SK-N-SH treated with all-trans-retinoic acid at 6 μM for 48 hours (cell line): ENCODE measurements around the gene CGNL1.

Experiments used
- ATAC-seq: fragments of 200-7000 bp; cut with Tn5 transposase; 3 replicates; pipeline ENCODE4 v1.9.1; 2020; ENCODE audit warnings: mild to moderate bottlenecking, moderate library complexity
- ARNTL ChIP-seq: fragments of 450-650 bp; formaldehyde crosslinking; IDR thresholded peaks from 2 replicates; pipeline ENCODE4 v1.5.0; 2020; ENCODE audit warnings: low read depth, mild to moderate bottlenecking, moderate library complexity, borderline replicate concordance
- BACH2 ChIP-seq: fragments of 250-450 bp; sonication (Bioruptor Pico); IDR thresholded peaks from 2 replicates; pipeline ENCODE4 v1.9.0; 2021; ENCODE audit warnings: mild to moderate bottlenecking, borderline replicate concordance
- CREB5 ChIP-seq: fragments of 250-450 bp; sonication (Bioruptor Pico); IDR thresholded peaks from 2 replicates; pipeline ENCODE4 v1.5.1; 2020; ENCODE audit warnings: low read depth, mild to moderate bottlenecking, moderate library complexity
- CSDC2 ChIP-seq: fragments of 250-450 bp; sonication (Bioruptor Pico); IDR thresholded peaks from 2 replicates; pipeline ENCODE4 v1.5.0; 2020; ENCODE audit warnings: mild to moderate bottlenecking, moderate library complexity
- ESRRG ChIP-seq: fragments of 250-450 bp; sonication (Bioruptor Pico); IDR thresholded peaks from 2 replicates; pipeline ENCODE4 v1.6.1; 2021; ENCODE audit warnings: mild to moderate bottlenecking
- GLIS3 ChIP-seq: fragments of 250-450 bp; sonication (Bioruptor Pico); IDR thresholded peaks from 2 replicates; pipeline ENCODE4 v1.5.0; 2020; ENCODE audit warnings: mild to moderate bottlenecking, moderate library complexity
- ISL1 ChIP-seq: fragments of 250-450 bp; sonication (Bioruptor Pico); IDR thresholded peaks from 2 replicates; pipeline ENCODE4 v2.1.2; 2022; ENCODE audit warnings: mild to moderate bottlenecking, moderate library complexity
- OSR1 ChIP-seq: fragments of 250-450 bp; sonication (Bioruptor Pico); IDR thresholded peaks from 2 replicates; pipeline ENCODE4 v1.8.0; 2022; ENCODE audit warnings: moderate library complexity, mild to moderate bottlenecking, inconsistent platforms
- PATZ1 ChIP-seq: fragments of 250-450 bp; sonication (Bioruptor Pico); IDR thresholded peaks from 2 replicates; pipeline ENCODE4 v1.8.0; 2020; ENCODE audit warnings: mild to moderate bottlenecking, moderate library complexity, borderline replicate concordance
- PPARA ChIP-seq: fragments of 250-450 bp; sonication (Bioruptor Pico); IDR thresholded peaks from 2 replicates; pipeline ENCODE4 v1.5.0; 2020; ENCODE audit warnings: mild to moderate bottlenecking, borderline replicate concordance
- RARB ChIP-seq: fragments of 250-450 bp; sonication (Bioruptor Pico); IDR thresholded peaks from 2 replicates; pipeline ENCODE4 v1.8.0; 2021; ENCODE audit warnings: mild to moderate bottlenecking, moderate library complexity
- TOX ChIP-seq: fragments of 250-450 bp; sonication (Bioruptor Pico); IDR thresholded peaks from 2 replicates; pipeline ENCODE4 v1.8.0; 2021; ENCODE audit warnings: mild to moderate bottlenecking, moderate library complexity, borderline replicate concordance
- ZFP3 ChIP-seq: fragments of 250-450 bp; sonication (Bioruptor Pico); IDR thresholded peaks from 2 replicates; pipeline ENCODE4 v1.5.0; 2020; ENCODE audit warnings: mild to moderate bottlenecking, moderate library complexity
- ZNF565 ChIP-seq: fragments of 450-650 bp; formaldehyde crosslinking; conservative IDR thresholded peaks from 2 replicates; pipeline ENCODE4 v1.5.0; 2020; ENCODE audit warnings: low read depth, mild to moderate bottlenecking, moderate library complexity
- ZNF70 ChIP-seq: fragments of 450-650 bp; formaldehyde crosslinking; IDR thresholded peaks from 2 replicates; pipeline ENCODE4 v1.5.0; 2020; ENCODE audit warnings: mild to moderate bottlenecking, moderate library complexity
- ZNF8 ChIP-seq: fragments of 450-650 bp; formaldehyde crosslinking; IDR thresholded peaks from 2 replicates; pipeline ENCODE4 v1.5.0; 2020; ENCODE audit warnings: mild to moderate bottlenecking, moderate library complexity
- TF ChIP-seq, protein P1 (sequence below): fragments of 250-450 bp; sonication (Bioruptor Pico); IDR thresholded peaks from 2 replicates; pipeline ENCODE4 v1.5.1; 2021; ENCODE audit warnings: mild to moderate bottlenecking, moderate library complexity

CGNL1 gene

DNA sequence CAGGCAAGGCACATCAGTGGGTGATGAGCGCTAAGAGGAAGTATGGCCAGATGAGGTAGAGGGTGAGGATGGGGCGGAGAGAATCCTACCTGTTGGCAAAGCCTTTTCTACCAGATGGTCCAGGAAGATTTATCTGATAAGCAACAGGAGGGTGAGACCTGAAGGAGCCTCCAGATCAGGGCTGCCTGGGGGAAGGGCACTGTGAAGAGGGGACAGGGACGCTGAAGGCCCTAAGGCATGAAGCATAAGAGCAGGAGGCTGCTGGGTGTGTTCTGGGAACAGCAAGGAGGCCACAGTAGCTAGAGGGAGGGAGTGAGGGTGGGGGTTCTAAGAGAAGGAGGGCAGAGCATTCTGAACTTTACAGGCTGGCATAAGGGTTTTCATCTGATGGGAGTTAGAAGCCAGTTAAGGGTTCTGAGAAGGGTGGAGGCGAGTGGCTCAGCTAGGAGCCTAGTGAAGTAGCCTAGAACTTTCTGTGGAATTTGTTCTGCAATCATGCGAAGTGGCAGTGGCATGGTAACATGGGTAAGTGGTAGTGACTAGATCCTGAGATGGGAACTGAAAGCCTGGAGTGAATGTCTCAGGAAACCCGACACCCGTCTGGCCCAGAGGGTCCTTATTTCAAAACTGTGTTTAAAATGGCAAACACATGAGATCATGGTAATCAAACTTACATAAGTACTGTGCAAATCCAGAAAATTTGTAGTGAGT lies 29.9 kb downstream of the CGNL1 start:
- no peak for ATAC-seq
- no peak for TF ChIP-seq ESRRG (CRISPR knock-in tag)
- TF ChIP-seq GLIS3 (CRISPR knock-in tag), result no peak
- TF ChIP-seq ISL1 (CRISPR knock-in tag), result no peak
- TF ChIP-seq TOX, result no peak
- TF ChIP-seq ZFP3 (CRISPR knock-in tag), result no peak
- TF ChIP-seq CREB5 (CRISPR knock-in tag), result no peak
- TF ChIP-seq PPARA (CRISPR knock-in tag), result no peak
- no peak for TF ChIP-seq ARNTL (CRISPR knock-in tag)
- TF ChIP-seq BACH2, result no peak

- no peak for TF ChIP-seq ZNF8 (CRISPR knock-in tag)
- TF ChIP-seq ZNF70 (CRISPR knock-in tag), result no peak
- no peak for TF ChIP-seq CREB5 (CRISPR knock-in tag)
- TF ChIP-seq TOX, result no peak
Observed at GRCh38 chr15:57410373-57410772, 34.1 kb downstream of the CGNL1 start.

DNA sequence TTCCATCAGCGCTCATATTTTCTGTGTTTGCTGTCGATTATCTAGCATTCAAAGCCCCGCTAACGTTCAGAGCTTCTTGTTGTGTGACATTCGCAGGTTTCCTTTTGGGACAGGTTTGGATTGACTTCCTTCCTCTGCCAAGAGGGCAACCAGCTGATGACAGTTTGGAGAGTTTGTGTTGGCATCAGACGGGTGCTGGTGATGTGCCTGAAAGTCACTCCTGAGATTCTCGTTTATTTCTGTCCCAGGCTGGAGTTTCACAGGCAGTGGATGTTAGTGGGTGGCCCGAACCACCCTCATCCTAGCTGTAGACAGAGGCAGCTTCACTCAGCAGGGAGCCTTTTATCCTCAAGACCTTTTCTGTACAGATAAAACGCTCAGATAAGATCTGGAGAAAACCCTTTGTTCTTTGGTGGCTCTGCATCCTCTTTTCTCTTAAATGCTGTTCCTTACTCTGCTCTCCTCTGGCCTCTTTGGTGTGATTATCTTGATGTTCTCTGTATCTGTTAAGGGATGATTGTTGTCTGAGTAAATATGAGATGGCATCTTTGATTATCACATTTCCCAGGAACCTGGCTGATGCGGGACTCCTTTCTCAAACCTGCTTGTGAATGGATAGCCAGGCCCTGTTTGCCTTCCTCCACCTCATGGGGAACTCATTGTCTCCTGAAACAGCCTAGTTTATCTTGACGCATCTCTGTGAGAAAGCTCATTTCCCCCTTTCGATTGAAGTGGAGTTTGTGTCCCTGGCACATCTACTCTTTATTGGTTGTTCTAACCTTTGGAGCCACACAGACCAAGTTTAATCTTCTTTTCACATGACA lies 35.9 kb downstream of the CGNL1 start:
- ATAC-seq, result no peak
- TF ChIP-seq ARNTL (CRISPR knock-in tag) (no peak), ZNF70 (CRISPR knock-in tag) (no peak), CREB5 (CRISPR knock-in tag) (no peak), GLIS3 (CRISPR knock-in tag) (no peak), ESRRG (CRISPR knock-in tag) (no peak), CSDC2 (CRISPR knock-in tag) (no peak), ZNF565 (no peak), ISL1 (CRISPR knock-in tag) (no peak), ZFP3 (CRISPR knock-in tag) (no peak), ZNF8 (CRISPR knock-in tag) (no peak), OSR1 (no peak), RARB (no peak), BACH2 (no peak), PATZ1 (CRISPR knock-in tag) (no peak)
- TF ChIP-seq, protein P1, sequence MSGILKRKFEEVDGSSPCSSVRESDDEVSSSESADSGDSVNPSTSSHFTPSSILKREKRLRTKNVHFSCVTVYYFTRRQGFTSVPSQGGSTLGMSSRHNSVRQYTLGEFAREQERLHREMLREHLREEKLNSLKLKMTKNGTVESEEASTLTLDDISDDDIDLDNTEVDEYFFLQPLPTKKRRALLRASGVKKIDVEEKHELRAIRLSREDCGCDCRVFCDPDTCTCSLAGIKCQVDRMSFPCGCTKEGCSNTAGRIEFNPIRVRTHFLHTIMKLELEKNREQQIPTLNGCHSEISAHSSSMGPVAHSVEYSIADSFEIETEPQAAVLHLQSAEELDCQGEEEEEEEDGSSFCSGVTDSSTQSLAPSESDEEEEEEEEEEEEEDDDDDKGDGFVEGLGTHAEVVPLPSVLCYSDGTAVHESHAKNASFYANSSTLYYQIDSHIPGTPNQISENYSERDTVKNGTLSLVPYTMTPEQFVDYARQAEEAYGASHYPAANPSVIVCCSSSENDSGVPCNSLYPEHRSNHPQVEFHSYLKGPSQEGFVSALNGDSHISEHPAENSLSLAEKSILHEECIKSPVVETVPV, result no peak

More at GRCh38 chr15:57410373-57410772, 34.1 kb downstream of the CGNL1 start:
- no peak for ATAC-seq

GRCh38 chr15:57415602-57416001 lies 39.3 kb downstream of the CGNL1 start:
- ATAC-seq, result no peak
- TF ChIP-seq, protein P1, result no peak
- TF ChIP-seq ZNF70 (CRISPR knock-in tag) (no peak), CSDC2 (CRISPR knock-in tag) (no peak), ESRRG (CRISPR knock-in tag) (no peak)
- TF ChIP-seq, all 23 proteins: peak for 0
